Breast epithelium (tissue), 3 donors: ENCODE measurements around the gene UNC5CL.

Experiments
- POLR2A ChIP-seq: fragments of 450-650 bp; IDR thresholded peaks from one replicate; pipeline ENCODE4 v1.6.1; 2016; ENCODE audit warnings: antibody characterized with exemption, mild to moderate bottlenecking, moderate library complexity
- TF ChIP-seq, protein P1 (sequence below), 3 donors: fragments of 450-650 bp; IDR thresholded peaks; one replicate each; pipeline ENCODE4 v1.5.1; 2016 to 2017; ENCODE audit warnings: antibody characterized with exemption in 3 of 3, mild to moderate bottlenecking in 3 of 3, moderate library complexity in 3 of 3

DNA sequence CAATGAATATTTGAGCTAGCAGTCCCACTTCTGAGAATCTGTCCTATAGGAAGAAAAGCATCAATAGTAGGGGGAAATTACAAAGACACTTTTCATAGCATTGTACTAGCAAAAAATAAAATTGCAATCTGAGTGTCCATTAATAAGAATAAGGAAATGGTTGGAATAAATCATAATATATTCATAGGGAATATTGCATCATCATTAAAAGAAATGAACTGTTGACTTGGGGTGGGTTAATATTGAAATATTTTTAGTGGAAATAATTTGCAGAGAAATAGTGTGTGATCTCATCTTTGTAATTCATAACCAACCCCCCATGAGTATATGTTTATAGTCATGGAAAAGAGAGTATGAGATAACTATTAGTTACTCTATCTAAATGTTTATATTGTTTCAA is 46.2 kb upstream of the UNC5CL start:
- TF ChIP-seq, protein P1, sequence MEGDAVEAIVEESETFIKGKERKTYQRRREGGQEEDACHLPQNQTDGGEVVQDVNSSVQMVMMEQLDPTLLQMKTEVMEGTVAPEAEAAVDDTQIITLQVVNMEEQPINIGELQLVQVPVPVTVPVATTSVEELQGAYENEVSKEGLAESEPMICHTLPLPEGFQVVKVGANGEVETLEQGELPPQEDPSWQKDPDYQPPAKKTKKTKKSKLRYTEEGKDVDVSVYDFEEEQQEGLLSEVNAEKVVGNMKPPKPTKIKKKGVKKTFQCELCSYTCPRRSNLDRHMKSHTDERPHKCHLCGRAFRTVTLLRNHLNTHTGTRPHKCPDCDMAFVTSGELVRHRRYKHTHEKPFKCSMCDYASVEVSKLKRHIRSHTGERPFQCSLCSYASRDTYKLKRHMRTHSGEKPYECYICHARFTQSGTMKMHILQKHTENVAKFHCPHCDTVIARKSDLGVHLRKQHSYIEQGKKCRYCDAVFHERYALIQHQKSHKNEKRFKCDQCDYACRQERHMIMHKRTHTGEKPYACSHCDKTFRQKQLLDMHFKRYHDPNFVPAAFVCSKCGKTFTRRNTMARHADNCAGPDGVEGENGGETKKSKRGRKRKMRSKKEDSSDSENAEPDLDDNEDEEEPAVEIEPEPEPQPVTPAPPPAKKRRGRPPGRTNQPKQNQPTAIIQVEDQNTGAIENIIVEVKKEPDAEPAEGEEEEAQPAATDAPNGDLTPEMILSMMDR (IDR thresholded peaks at IDR 0.05): no peak
- TF ChIP-seq POLR2A: no peak
